Naive thymus-derived CD4-positive, alpha-beta T cell (primary cell): ENCODE results near the gene CHRM5. TPM values are rescaled to one million over a fixed set of nuclear protein-coding genes. Genes with fewer than 3 reads are reported as not detected.
A peak's percentile ranks its signal among the peaks of the same experiment; 100 is the strongest.
"Not testable (repeated sequence)": the region's sequence is repeated elsewhere in the genome, so short reads cannot be mapped to it uniquely, and the experiment has no call there.

ENCODE experiments used
- ATAC-seq: fragments of 150-1000 bp; cut with Tn5 transposase; 2 replicates; pipeline ENCODE4 v1.10.0; 2021; ENCODE audit warnings: mild to moderate bottlenecking, moderate library complexity
- CTCF ChIA-PET: fragments of 350-600 bp; sonication (Branson Sonifier 250); formaldehyde crosslinking; loops from one replicate; lab custom pipeline; 2021; ENCODE audit warnings: antibody characterized with exemption; lab: Charles Lee
- POLR2A ChIA-PET: fragments of 350-600 bp; sonication (Branson Sonifier 250); formaldehyde crosslinking; loops from one replicate; lab custom pipeline; 2021; ENCODE audit warnings: antibody characterized with exemption, inconsistent platforms; lab: Charles Lee
- DNase-seq, 9 donors: peaks; one replicate each; pipeline versions ENCODE4 v3.0.0 to v3.0.0-alpha.2; 2020 to 2022; ENCODE audit warnings: mixed read lengths in 1 of 9
- H3K27ac ChIP-seq: one replicate; pipeline ENCODE4 v1.7.0; 2013; ENCODE audit warnings: mild to moderate bottlenecking, low read depth, low read length, moderate library complexity
- H3K27me3 ChIP-seq, 2 donors: one replicate each; pipeline ENCODE4 v1.7.0; 2013; ENCODE audit warnings: low read length in 2 of 2, mild to moderate bottlenecking in 2 of 2, moderate library complexity in 2 of 2; ENCODE audit not compliant: control insufficient read depth in 2 of 2, insufficient read depth in 2 of 2
- H3K36me3 ChIP-seq, 3 experiments: 1 replicate in 2 of 3; 2 replicates in 1 of 3; pipeline ENCODE4 v1.7.0; 2013; ENCODE audit warnings: low read length in 3 of 3, mild to moderate bottlenecking in 3 of 3, moderate library complexity in 1 of 3; ENCODE audit not compliant: insufficient read depth in 3 of 3, control insufficient read depth in 2 of 3
- H3K4me1 ChIP-seq, 2 donors: one replicate each; pipeline ENCODE4 v1.7.0; 2013; ENCODE audit warnings: low read length in 2 of 2, mild to moderate bottlenecking in 2 of 2, moderate library complexity in 1 of 2; ENCODE audit not compliant: control insufficient read depth in 2 of 2, insufficient read depth in 2 of 2
- H3K4me3 ChIP-seq: 2 replicates; pipeline ENCODE4 v1.7.0; 2013; ENCODE audit warnings: mild to moderate bottlenecking, low read length
- H3K9me3 ChIP-seq, 3 experiments: 1 replicate in 2 of 3; 2 replicates in 1 of 3; pipeline ENCODE4 v1.7.0; 2013; ENCODE audit warnings: low read length in 3 of 3; ENCODE audit not compliant: control insufficient read depth in 2 of 3
- H3K27ac Mint-ChIP-seq, 9 donors: one replicate each; pipeline ENCODE4 v1.8.0; 2020 to 2022; ENCODE audit warnings: mixed read lengths in 9 of 9, mild to moderate bottlenecking in 8 of 9, moderate library complexity in 5 of 9, inconsistent platforms in 2 of 9
- H3K27me3 Mint-ChIP-seq, 5 donors: one replicate each; pipeline ENCODE4 v1.8.0; 2021 to 2022; ENCODE audit warnings: mixed read lengths in 5 of 5, mild to moderate bottlenecking in 1 of 5
- H3K36me3 Mint-ChIP-seq, 5 donors: one replicate each; pipeline ENCODE4 v1.8.0; 2020 to 2022; ENCODE audit warnings: mixed read lengths in 5 of 5, mild to moderate bottlenecking in 3 of 5, inconsistent platforms in 1 of 5
- H3K4me1 Mint-ChIP-seq, 7 donors: one replicate each; pipeline ENCODE4 v1.8.0; 2020 to 2022; ENCODE audit warnings: mixed read lengths in 7 of 7, mild to moderate bottlenecking in 3 of 7, inconsistent platforms in 1 of 7
- H3K4me3 Mint-ChIP-seq, 10 donors: one replicate each; pipeline ENCODE4 v1.8.0; 2020 to 2022; ENCODE audit warnings: mild to moderate bottlenecking in 10 of 10, mixed read lengths in 10 of 10, moderate library complexity in 6 of 10, inconsistent platforms in 2 of 10
- H3K9me3 Mint-ChIP-seq, 11 donors: one replicate each; pipeline ENCODE4 v1.8.0; 2020 to 2022; ENCODE audit warnings: mixed read lengths in 11 of 11, mild to moderate bottlenecking in 4 of 11, inconsistent platforms in 1 of 11, moderate library complexity in 1 of 11
- intact Hi-C, 2 donors: fragments of 100-400 bp; cut with micrococcal nuclease; formaldehyde crosslinking; loops; one replicate each; pipeline ENCODE4 v1.15.1; 2023
- polyA plus RNA-seq, 2 donors: library from polyadenylated mRNA; unstranded; fragments of 300-500 nt; fragmentation: Illumina TruSeq; gene quantifications; one replicate each; pipeline ENCODE4 v1.2.3, GENCODE V29; 2021
- total RNA-seq, 6 experiments: library from RNA in 5 of 6; stranded (reverse) in 5 of 6; gene quantifications; 1 replicate in 5 of 6; 2 replicates in 1 of 6; pipeline ENCODE4 v1.2.3 and lab custom pipeline; 2021 to 2026

CHRM5 gene
- total and polyA plus RNA-seq, 7 experiments from 2014 or later, result 0.15 TPM; not detected in 6

DNA sequence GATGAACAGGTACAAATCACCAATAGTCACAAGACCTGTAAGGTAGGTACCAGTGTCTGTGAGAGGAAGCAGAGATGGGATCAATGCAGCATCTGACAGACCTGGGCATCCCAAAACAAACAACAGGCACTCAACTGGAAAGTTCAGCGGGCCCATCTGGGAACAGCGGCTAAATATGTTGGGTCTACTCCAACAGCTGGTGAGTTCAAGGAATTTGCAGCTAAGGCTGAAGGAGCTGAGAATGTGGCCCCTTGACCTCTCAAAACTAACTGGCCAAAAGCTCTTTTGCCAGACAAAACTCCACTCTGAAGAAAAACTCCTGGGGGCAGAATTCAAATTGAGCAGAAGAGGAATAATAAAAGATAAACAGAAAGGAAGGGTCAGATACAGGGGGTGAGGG is 46.3 kb downstream of the CHRM5 start:
- intact Hi-C loops, result no loop called here
- peaks cover 6 to 14% (median 10%) of the 10 kb centered on the region in 7 donors for H3K4me1 Mint-ChIP-seq
- H3K9me3 Mint-ChIP-seq, result peaks cover 0 to 3% (median 0%) of the 10 kb centered on the region in 11 donors
- Histone ChIP-seq H3K9me3 (no peaks in the 10 kb centered on the region), H3K27ac (no peak overlapping the region), H3K4me1 (peaks cover 3 to 6% of the 10 kb centered on the region in 2 donors), H3K36me3 (no peaks in the 10 kb centered on the region), H3K4me3 (no peak overlapping the region), H3K27me3 (no peaks in the 10 kb centered on the region)
- no peak overlapping the region for H3K4me3 Mint-ChIP-seq
- CTCF ChIA-PET, result no interaction called here
- POLR2A ChIA-PET, result no interaction called here
- ATAC-seq (no peak), DNase-seq (no peak)
- peaks cover 0 to 3% (median 0%) of the 10 kb centered on the region in 5 donors for H3K27me3 Mint-ChIP-seq
- H3K36me3 Mint-ChIP-seq, result peaks cover 0 to 8% (median 3%) of the 10 kb centered on the region in 5 donors
- H3K27ac Mint-ChIP-seq, result no peak overlapping the region

DNA sequence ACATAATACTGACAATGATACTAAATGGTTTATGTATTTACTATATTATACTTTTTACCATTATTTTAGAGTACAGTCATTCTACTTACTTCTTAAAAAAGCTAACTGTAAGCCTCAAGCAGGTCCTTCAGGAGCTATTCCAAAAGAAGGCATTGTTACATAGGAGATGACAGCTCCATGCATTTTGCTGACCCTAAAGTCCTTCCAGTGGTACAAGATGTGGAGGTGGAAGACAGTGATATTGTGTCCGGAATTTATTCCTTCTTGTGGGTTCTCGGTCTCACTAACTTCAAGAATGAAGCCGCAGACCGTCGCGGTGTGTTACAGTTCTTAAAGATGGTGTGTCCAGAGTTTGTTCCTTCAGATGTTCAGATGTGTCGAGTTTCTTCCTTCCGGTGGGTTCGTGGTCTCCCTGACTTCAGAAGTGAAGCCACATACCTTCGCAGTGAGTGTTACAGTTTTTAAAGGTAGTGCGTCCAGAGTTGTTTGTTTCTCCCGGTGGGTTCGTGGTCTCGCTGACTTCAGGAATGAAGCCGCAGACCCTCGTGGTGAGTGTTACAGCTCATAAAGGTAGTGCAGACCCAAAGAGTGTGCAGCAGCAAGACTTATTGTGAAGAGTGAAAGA is 49.8 kb downstream of the CHRM5 start:
- H3K4me3 ChIP-seq, result no peak overlapping the region
- intact Hi-C loops, result loop anchor here in 1 of 2 donors (2.0 kb wide), 1 partner anchor 21 kb away; the partner anchor contains the start of gene AVEN
- no peaks in the 10 kb centered on the region for H3K36me3 ChIP-seq
- ATAC-seq (peak; percentile 45), DNase-seq (peak in 7 of 9 donors; percentile 28 to 56 (median 48))
- peaks cover 3 to 6% of the 10 kb centered on the region in 2 donors for H3K4me1 ChIP-seq
- Mint-ChIP-seq H3K27me3 (peaks cover 0 to 3% (median 0%) of the 10 kb centered on the region in 5 donors), H3K4me1 (peaks cover 8 to 14% (median 11%) of the 10 kb centered on the region in 7 donors), H3K27ac (peak overlapping the region in 7 of 9 donors; percentile 41 to 90 (median 78)), H3K4me3 (peak overlapping the region; percentile 64 to 85 (median 72)), H3K36me3 (peaks cover 0 to 16% (median 5%) of the 10 kb centered on the region in 5 donors), H3K9me3 (peaks cover 0 to 7% (median 0%) of the 10 kb centered on the region in 11 donors)
- H3K9me3 ChIP-seq, result no peaks in the 10 kb centered on the region
- no peaks in the 10 kb centered on the region for H3K27me3 ChIP-seq
- ChIA-PET CTCF (no interaction called here), POLR2A (interaction anchor here (0.8 to 1.5 kb wide), 2 partner anchors 8 to 21 kb away, joined by 3 to 4 read pairs; partner anchors contain the start of gene AVEN)
- H3K27ac ChIP-seq, result no peak overlapping the region

DNA sequence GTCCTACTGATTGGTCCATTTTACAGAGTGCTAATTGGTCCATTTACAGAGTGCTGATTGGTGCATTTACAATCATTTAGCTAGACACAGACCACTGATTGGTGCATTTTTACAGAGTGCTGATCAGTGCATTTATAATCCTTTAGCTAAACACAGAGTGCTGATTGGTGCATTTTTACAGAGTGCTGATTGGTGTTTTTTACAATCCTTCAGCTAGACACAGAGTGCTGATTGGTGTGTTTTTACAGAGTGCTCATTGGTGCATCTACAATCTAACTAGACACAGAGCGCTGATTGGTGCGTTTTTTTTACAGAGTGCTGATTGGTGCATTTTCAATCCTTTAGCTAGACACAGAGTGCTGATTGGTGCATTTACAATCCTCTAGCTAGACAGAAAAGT is 50.4 kb downstream of the CHRM5 start:
- H3K36me3 ChIP-seq, DNase-seq, H3K4me3 ChIP-seq, H3K27ac ChIP-seq, H3K27me3 Mint-ChIP-seq, H3K4me1 ChIP-seq, H3K9me3 ChIP-seq, H3K27me3 ChIP-seq, ATAC-seq, H3K9me3 Mint-ChIP-seq, CTCF ChIA-PET: not testable (repeated sequence)
- POLR2A ChIA-PET, result interaction anchor here (0.7 to 1.5 kb wide), 3 partner anchors 9 to 20 kb away, joined by 3 to 4 read pairs (median 3); partner anchors contain the start of gene AVEN
- peak overlapping the region in 4 of 9 donors; percentile 41 to 90 (median 64) for H3K27ac Mint-ChIP-seq
- intact Hi-C loops, result loop anchor here in 1 of 2 donors (2.0 kb wide), 1 partner anchor 20 kb away; the partner anchor contains the start of gene AVEN
- H3K4me3 Mint-ChIP-seq, result peak overlapping the region; percentile 64 to 85 (median 72)
- H3K4me1 Mint-ChIP-seq, result peaks cover 8 to 14% (median 10%) of the 10 kb centered on the region in 7 donors
- H3K36me3 Mint-ChIP-seq, result peaks cover 0 to 21% (median 9%) of the 10 kb centered on the region in 5 donors

DNA sequence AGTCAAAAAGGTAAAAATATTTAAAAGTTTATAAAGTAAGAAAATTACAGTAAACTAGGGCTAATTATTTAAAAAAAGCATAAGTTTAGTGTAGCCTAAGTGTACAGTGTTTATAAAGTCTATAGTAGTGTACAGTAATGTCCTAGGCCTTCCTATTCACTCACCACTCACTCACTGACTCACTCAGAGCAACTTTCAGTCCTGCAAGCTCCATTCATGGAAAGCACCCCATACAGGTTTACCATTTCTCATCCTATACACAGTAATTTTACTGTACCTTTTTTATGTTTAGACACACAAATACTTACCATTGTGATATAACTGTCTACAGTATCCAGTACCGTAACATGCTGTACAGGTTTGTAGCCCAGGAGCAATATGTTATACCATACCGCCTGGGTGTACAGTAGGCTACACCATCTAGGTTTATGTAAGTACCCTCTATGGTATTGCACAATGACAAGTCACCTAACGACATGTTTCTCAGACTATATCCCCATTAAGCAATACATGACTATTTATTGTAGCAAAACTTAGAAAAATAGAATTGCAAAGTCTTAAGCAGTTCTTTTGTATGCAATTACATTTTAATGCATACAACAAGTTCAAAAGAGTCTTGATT is 51.2 kb downstream of the CHRM5 start:
- Histone ChIP-seq H3K27ac (no peak overlapping the region), H3K4me3 (no peak overlapping the region), H3K36me3 (no peaks in the 10 kb centered on the region), H3K4me1 (peaks cover 3 to 6% of the 10 kb centered on the region in 2 donors), H3K9me3 (no peaks in the 10 kb centered on the region), H3K27me3 (no peaks in the 10 kb centered on the region)
- Mint-ChIP-seq H3K27ac (no peak overlapping the region), H3K4me3 (peak overlapping the region in 1 of 10 donors; percentile 28), H3K36me3 (peaks cover 0 to 21% (median 9%) of the 10 kb centered on the region in 5 donors), H3K4me1 (peaks cover 8 to 14% (median 11%) of the 10 kb centered on the region in 7 donors), H3K9me3 (peaks cover 0 to 7% (median 0%) of the 10 kb centered on the region in 11 donors), H3K27me3 (peaks cover 0 to 3% (median 0%) of the 10 kb centered on the region in 5 donors)
- intact Hi-C loops, result loop anchor here in 1 of 2 donors (2.0 kb wide), 1 partner anchor 19 kb away; the partner anchor contains the start of gene AVEN
- POLR2A ChIA-PET, result interaction anchor here (0.8 kb wide), 1 partner anchor 9 kb away, joined by 3 read pairs; no protein-coding TSS in a partner anchor
- CTCF ChIA-PET, result no interaction called here
- DNase-seq, result no peak
- ATAC-seq, result no peak

DNA sequence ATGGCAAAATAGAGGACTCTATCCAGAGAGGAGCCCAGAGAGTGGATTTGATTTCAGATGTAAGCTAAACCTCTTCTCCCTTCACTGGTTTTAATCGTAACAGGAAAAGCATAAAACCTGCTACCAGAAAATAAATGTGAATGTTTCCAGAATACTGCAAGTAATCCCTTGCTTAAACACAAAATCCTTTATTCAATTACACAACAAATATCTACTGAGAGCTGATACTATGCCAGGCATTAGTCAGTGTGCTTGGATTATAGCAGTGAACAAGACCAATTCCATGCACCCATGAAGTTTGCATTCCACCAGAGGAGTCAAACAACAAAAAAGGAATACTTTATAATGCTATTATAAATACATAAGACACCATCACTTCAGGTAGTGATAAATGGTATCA is 55.6 kb downstream of the CHRM5 start:
- Mint-ChIP-seq H3K4me3 (no peak overlapping the region), H3K36me3 (peaks cover 0 to 31% (median 11%) of the 10 kb centered on the region in 5 donors), H3K27me3 (no peaks in the 10 kb centered on the region), H3K4me1 (peaks cover 0 to 5% (median 0%) of the 10 kb centered on the region in 7 donors), H3K9me3 (peaks cover 0 to 6% (median 0%) of the 10 kb centered on the region in 11 donors), H3K27ac (no peak overlapping the region)
- no peak overlapping the region for H3K27ac ChIP-seq
- ChIA-PET POLR2A (no interaction called here), CTCF (no interaction called here)
- ATAC-seq (no peak), DNase-seq (no peak)
- H3K9me3 ChIP-seq, result no peaks in the 10 kb centered on the region
- no peak overlapping the region for H3K4me3 ChIP-seq
- no peaks in the 10 kb centered on the region for H3K27me3 ChIP-seq
- intact Hi-C loops, result no loop called here
- no peaks in the 10 kb centered on the region for H3K36me3 ChIP-seq
- H3K4me1 ChIP-seq, result no peaks in the 10 kb centered on the region

DNA sequence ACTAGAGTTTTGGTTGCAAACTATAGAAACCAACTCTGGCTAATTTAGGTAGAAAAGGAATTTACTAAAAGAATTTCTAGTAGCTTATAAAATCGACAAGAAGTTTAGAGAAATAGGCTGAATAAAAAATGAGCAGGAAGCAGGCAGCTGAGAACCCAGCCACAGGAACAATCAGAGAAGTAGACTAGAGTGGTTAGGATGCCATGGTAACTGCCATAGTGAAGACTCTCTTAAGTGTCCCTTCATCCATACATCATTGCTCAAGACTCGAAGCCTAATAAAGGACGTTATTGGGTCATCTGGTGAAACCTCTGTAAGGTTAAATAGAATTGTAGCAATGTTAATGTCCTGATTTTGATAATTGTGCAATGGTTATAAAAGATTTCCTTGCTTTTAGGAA is 57.0 kb downstream of the CHRM5 start:
- peaks cover 0 to 5% (median 0%) of the 10 kb centered on the region in 7 donors for H3K4me1 Mint-ChIP-seq
- intact Hi-C loops, result no loop called here
- Histone ChIP-seq H3K4me1 (no peaks in the 10 kb centered on the region), H3K36me3 (no peaks in the 10 kb centered on the region), H3K9me3 (no peaks in the 10 kb centered on the region), H3K27ac (no peak overlapping the region), H3K27me3 (no peaks in the 10 kb centered on the region), H3K4me3 (no peak overlapping the region)
- POLR2A ChIA-PET, result no interaction called here
- no peak for ATAC-seq
- H3K4me3 Mint-ChIP-seq, result no peak overlapping the region
- H3K36me3 Mint-ChIP-seq, result peaks cover 0 to 34% (median 11%) of the 10 kb centered on the region in 5 donors
- H3K27ac Mint-ChIP-seq, result no peak overlapping the region
- no peak for DNase-seq
- H3K9me3 Mint-ChIP-seq, result peaks cover 0 to 6% (median 0%) of the 10 kb centered on the region in 11 donors
- CTCF ChIA-PET, result no interaction called here
- H3K27me3 Mint-ChIP-seq, result no peaks in the 10 kb centered on the region
